Inflammatory macrophage treated with lipopolysaccharide for 1 hour (primary cell): ENCODE data around the gene PLA2G7.
"Not testable (repeated sequence)": the region's sequence is repeated elsewhere in the genome, so short reads cannot be mapped to it uniquely, and the experiment has no call there.

Source experiments
- DNase-seq, 2 donors: peaks; one replicate each; pipeline ENCODE4 v3.0.0-alpha.2; 2020 to 2022

PLA2G7 gene

GRCh38 chr6:46734867-46735719 is at the start of gene PLA2G7:
PLA2G7 (minus strand) TSS chr6:46735375; CDS start chr6:46722891, 12,484 bp downstream.
- DNase-seq, result peak in 1 of 2 donors; percentile 54

- DNase-seq, result no peak
These were observed 49.4 kb upstream of the PLA2G7 start for GRCh38 chr6:46784535-46784934.

GRCh38 chr6:46781478-46782378 is 46.6 kb upstream of the PLA2G7 start:
- DNase-seq, result peak; percentile 74 to 96

- DNase-seq, result no peak
These were observed 42.5 kb upstream of the PLA2G7 start for GRCh38 chr6:46777476-46778346.

- DNase-seq, result no peak
These were observed 41.0 kb upstream of the PLA2G7 start for GRCh38 chr6:46776070-46776712.

- DNase-seq, result not testable (repeated sequence)
These were observed 39.6 kb upstream of the PLA2G7 start for GRCh38 chr6:46774736-46775135.

- DNase-seq, result peak; percentile 79 to 94
These were observed 38.2 kb upstream of the PLA2G7 start for GRCh38 chr6:46773201-46773855.

GRCh38 chr6:46772762-46773161 is 37.6 kb upstream of the PLA2G7 start:
- DNase-seq, result peak; percentile 96 to 100

- DNase-seq, result peak; percentile 37 to 41
These were observed 36.8 kb upstream of the PLA2G7 start for GRCh38 chr6:46772016-46772415.

- no peak for DNase-seq
These were observed 29.8 kb upstream of the PLA2G7 start for GRCh38 chr6:46764961-46765360.

- DNase-seq, result not testable (repeated sequence)
These were observed 29.1 kb upstream of the PLA2G7 start for GRCh38 chr6:46764280-46764679.

- no peak for DNase-seq
These were observed 28.3 kb upstream of the PLA2G7 start for GRCh38 chr6:46763466-46763865.

GRCh38 chr6:46760925-46761324 is 25.8 kb upstream of the PLA2G7 start:
- peak in 1 of 2 donors; percentile 53 for DNase-seq

GRCh38 chr6:46758960-46759753 is 24.0 kb upstream of the PLA2G7 start:
- no peak for DNase-seq

- peak; percentile 45 to 89 for DNase-seq
These were observed 22.0 kb upstream of the PLA2G7 start for GRCh38 chr6:46757214-46757596.

GRCh38 chr6:46756469-46757213 is 21.5 kb upstream of the PLA2G7 start:
- peak in 1 of 2 donors; percentile 66 for DNase-seq

- DNase-seq, result no peak
These were observed 20.7 kb upstream of the PLA2G7 start for GRCh38 chr6:46755865-46756264.

- no peak for DNase-seq
These were observed 16.5 kb upstream of the PLA2G7 start for GRCh38 chr6:46751658-46752057.

- no peak for DNase-seq
These were observed 14.6 kb upstream of the PLA2G7 start for GRCh38 chr6:46749731-46750130.
